H9 (cell line): ENCODE data around the gene TNFRSF11A. TPM values are rescaled to one million over a fixed set of nuclear protein-coding genes. Genes with fewer than 3 reads are reported as not detected.
A peak's percentile ranks its signal among the peaks of the same experiment; 100 is the strongest.

ENCODE experiments used
- DNase-seq: peaks from one replicate; pipeline ENCODE4 v3.0.0-alpha.2; 2017
- H2AFZ ChIP-seq: one replicate; pipeline ENCODE4 v1.6.1; 2013; ENCODE audit warnings: mild to moderate bottlenecking, low read length, control low read depth, moderate library complexity
- H2AK5ac ChIP-seq: 2 replicates; pipeline ENCODE4 v1.6.1; 2013; ENCODE audit warnings: low read length, control low read depth, mixed read lengths; ENCODE audit not compliant: insufficient read length
- H2BK120ac ChIP-seq: one replicate; pipeline ENCODE4 v1.6.1; 2013; ENCODE audit warnings: low read depth, mild to moderate bottlenecking, low read length, control low read depth, inconsistent platforms; ENCODE audit not compliant: poor library complexity, severe bottlenecking
- H2BK12ac ChIP-seq: 2 replicates; pipeline ENCODE4 v1.6.1; 2013; ENCODE audit warnings: low read length, control low read depth, mixed read lengths, low read depth; ENCODE audit not compliant: insufficient read length
- H2BK15ac ChIP-seq: 2 replicates; pipeline ENCODE4 v1.6.1; 2013; ENCODE audit warnings: low read depth, low read length, control low read depth
- H2BK20ac ChIP-seq: one replicate; pipeline ENCODE4 v1.6.1; 2013; ENCODE audit warnings: low read depth, mild to moderate bottlenecking, low read length, control low read depth, inconsistent platforms; ENCODE audit not compliant: poor library complexity, severe bottlenecking
- H2BK5ac ChIP-seq: 2 replicates; pipeline ENCODE4 v1.6.1; 2013; ENCODE audit warnings: low read length, control low read depth, mixed read lengths; ENCODE audit not compliant: insufficient read length
- H3K14ac ChIP-seq: 2 replicates; pipeline ENCODE4 v1.6.1; 2013; ENCODE audit warnings: low read length, control low read depth; ENCODE audit not compliant: insufficient read depth
- H3K18ac ChIP-seq: 2 replicates; pipeline ENCODE4 v1.6.1; 2013; ENCODE audit warnings: low read depth, mild to moderate bottlenecking, mixed read lengths, low read length, control low read depth; ENCODE audit not compliant: insufficient read length
- H3K23ac ChIP-seq: 2 replicates; pipeline ENCODE4 v1.6.1; 2013; ENCODE audit warnings: low read length, control low read depth, mixed read lengths, low read depth; ENCODE audit not compliant: insufficient read length
- H3K23me2 ChIP-seq: 2 replicates; pipeline ENCODE4 v1.6.1; 2013; ENCODE audit warnings: low read depth, mild to moderate bottlenecking, mixed read lengths, low read length, control low read depth; ENCODE audit not compliant: insufficient read length, poor library complexity, severe bottlenecking
- H3K27ac ChIP-seq: 2 replicates; pipeline ENCODE4 v1.5.1; 2013; ENCODE audit warnings: low read length, control low read depth, mixed read lengths, low read depth; ENCODE audit not compliant: insufficient read length
- H3K27me3 ChIP-seq: 2 replicates; pipeline ENCODE4 v1.6.1; 2013; ENCODE audit warnings: low read length, control low read depth, inconsistent platforms; ENCODE audit not compliant: insufficient read depth
- H3K4ac ChIP-seq: 2 replicates; pipeline ENCODE4 v1.6.1; 2013; ENCODE audit warnings: low read depth, mild to moderate bottlenecking, control low read depth, inconsistent platforms, low read length, moderate library complexity
- H3K4me1 ChIP-seq: 2 replicates; pipeline ENCODE4 v1.6.1; 2013; ENCODE audit warnings: low read length, control low read depth, inconsistent platforms; ENCODE audit not compliant: insufficient read depth
- H3K4me2 ChIP-seq: 2 replicates; pipeline ENCODE4 v1.6.1; 2013; ENCODE audit warnings: low read length, control low read depth, mixed read lengths; ENCODE audit not compliant: insufficient read length, insufficient read depth
- H3K56ac ChIP-seq: 2 replicates; pipeline ENCODE4 v1.6.1; 2013; ENCODE audit warnings: low read depth, mild to moderate bottlenecking, mixed read lengths, low read length, control low read depth; ENCODE audit not compliant: insufficient read length
- H3K79me1 ChIP-seq: 2 replicates; pipeline ENCODE4 v1.6.1; 2013; ENCODE audit warnings: low read depth, mild to moderate bottlenecking, moderate library complexity, low read length, control low read depth, inconsistent platforms; ENCODE audit not compliant: insufficient read depth, poor library complexity, severe bottlenecking
- H3K79me2 ChIP-seq: 2 replicates; pipeline ENCODE4 v1.6.1; 2013; ENCODE audit warnings: low read length, control low read depth, inconsistent platforms; ENCODE audit not compliant: insufficient read depth
- H3K9ac ChIP-seq: 2 replicates; pipeline ENCODE4 v1.6.1; 2013; ENCODE audit warnings: low read length, control low read depth, mixed read lengths; ENCODE audit not compliant: insufficient read length; ENCODE audit errors: extremely low read depth
- H3K9me3 ChIP-seq: one replicate; pipeline ENCODE4 v1.6.1; 2013; ENCODE audit warnings: low read depth, low read length, inconsistent platforms; ENCODE audit not compliant: control insufficient read depth
- H3T11ph ChIP-seq: one replicate; pipeline ENCODE4 v1.6.1; 2013; ENCODE audit warnings: mild to moderate bottlenecking, low read length, control low read depth, inconsistent platforms
- H4K20me1 ChIP-seq: one replicate; pipeline ENCODE4 v1.6.1; 2013; ENCODE audit not compliant: control insufficient read depth, insufficient read length, insufficient read depth
- H4K5ac ChIP-seq: 2 replicates; pipeline ENCODE4 v1.6.1; 2013; ENCODE audit warnings: low read depth, mild to moderate bottlenecking, mixed read lengths, low read length, control low read depth; ENCODE audit not compliant: insufficient read length
- H4K8ac ChIP-seq: replicated peaks from 2 replicates; pipeline ENCODE4 v1.6.1; 2013; ENCODE audit warnings: low read length, control low read depth, mixed read lengths, low read depth; ENCODE audit not compliant: insufficient read length
- H4K91ac ChIP-seq: 2 replicates; pipeline ENCODE4 v1.6.1; 2013; ENCODE audit warnings: low read depth, mild to moderate bottlenecking, moderate library complexity, mixed read lengths, low read length, control low read depth; ENCODE audit not compliant: insufficient read length
- H3K27ac Mint-ChIP-seq, 3 experiments: 2 replicates in 2 of 3; 3 replicates in 1 of 3; pipeline ENCODE4 v1.8.0; 2020 to 2021; ENCODE audit warnings: mixed read lengths in 3 of 3, mild to moderate bottlenecking in 1 of 3, moderate library complexity in 1 of 3
- H3K27me3 Mint-ChIP-seq: 2 replicates; pipeline ENCODE4 v1.8.0; 2021; ENCODE audit warnings: low read depth, mild to moderate bottlenecking, moderate library complexity, mixed read lengths
- H3K36me3 Mint-ChIP-seq, 3 experiments: 2 replicates in 2 of 3; 3 replicates in 1 of 3; pipeline ENCODE4 v1.8.0; 2020 to 2021; ENCODE audit warnings: low read depth in 3 of 3, mixed read lengths in 3 of 3; ENCODE audit not compliant: insufficient read depth in 1 of 3
- H3K4me1 Mint-ChIP-seq, 2 experiments: 2 replicates each; pipeline ENCODE4 v1.8.0; 2020; ENCODE audit warnings: mixed read lengths in 2 of 2
- H3K4me3 Mint-ChIP-seq, 2 experiments: 2 replicates in 1 of 2; 3 replicates in 1 of 2; pipeline ENCODE4 v1.8.0; 2020 to 2021; ENCODE audit warnings: mild to moderate bottlenecking in 2 of 2, mixed read lengths in 2 of 2, moderate library complexity in 1 of 2
- H3K9me3 Mint-ChIP-seq, 2 experiments: 2 replicates in 1 of 2; 3 replicates in 1 of 2; pipeline ENCODE4 v1.8.0; 2020; ENCODE audit warnings: mild to moderate bottlenecking in 2 of 2, mixed read lengths in 2 of 2, moderate library complexity in 1 of 2
- CTCF ChIP-seq: fragments of 200-600 bp; sonication (generic); conservative IDR thresholded peaks from 3 replicates; pipeline ENCODE4 v1.8.0; 2021; ENCODE audit warnings: antibody characterized with exemption, mild to moderate bottlenecking
- WGBS: extraction: QIAGEN DNeasy Blood & Tissue Kit; methylation state at CpG from one replicate; pipeline ENCODE4 v1.1.7; 2013; ENCODE audit warnings: missing lambda C conversion rate, low lambda C conversion rate, mixed read lengths; ENCODE audit not compliant: insufficient read length; ENCODE audit errors: extremely low coverage; 5-methylcytosine and 5-hydroxymethylcytosine counted together
- total RNA-seq: library from RNA; stranded (reverse); gene quantifications from 2 replicates; pipeline ENCODE4 v1.2.1, GENCODE V29; 2021

The TNFRSF11A gene
- total RNA-seq, 1 experiment from 2014 or later: 7.8 TPM

DNA sequence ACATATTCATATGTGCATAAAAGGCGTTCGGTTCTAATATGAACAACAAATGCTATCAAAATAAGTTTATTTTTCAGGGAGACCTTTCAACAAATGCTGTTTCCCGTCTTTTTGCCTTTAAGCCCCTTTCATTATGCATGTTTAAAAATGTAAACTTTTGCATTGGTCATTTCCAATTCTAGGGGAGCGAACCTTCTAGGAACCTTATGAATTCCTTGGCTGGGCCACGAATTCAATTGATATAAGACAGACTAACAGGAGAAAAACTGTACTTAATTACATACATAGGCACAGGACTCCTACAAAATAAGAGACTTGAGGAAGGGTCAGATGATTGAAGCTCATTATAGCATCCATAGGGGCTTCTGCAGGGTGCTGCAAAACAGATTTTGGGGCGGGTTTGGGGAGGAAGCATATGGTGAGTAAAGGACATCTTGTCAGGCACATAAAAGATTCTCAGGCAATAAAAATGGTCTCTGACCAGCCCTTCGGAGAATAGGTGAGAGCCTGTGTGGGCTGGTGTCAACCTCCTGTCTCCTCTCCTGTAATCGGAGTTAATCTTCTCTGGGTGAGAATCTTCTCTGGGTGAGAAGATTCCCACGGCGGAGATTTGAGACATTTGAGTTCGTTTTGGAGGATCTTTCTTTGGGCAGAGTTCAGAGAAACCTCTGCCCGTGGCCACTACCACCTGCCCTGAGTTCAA is 1.7 kb downstream of the TNFRSF11A start:
- Histone ChIP-seq H2AK5ac (no peak overlapping the region), H3K79me2 (no peaks in the 10 kb centered on the region), H3K4ac (no peak overlapping the region), H3K23me2 (peaks cover 20% of the 10 kb centered on the region), H3T11ph (no peak overlapping the region), H3K27me3 (peaks cover 10% of the 10 kb centered on the region; the same call in 1 of the 2 replicates), H2BK12ac (no peak overlapping the region), H2BK5ac (no peak overlapping the region), H3K9me3 (no peaks in the 10 kb centered on the region), H3K4me1 (peaks cover 12% of the 10 kb centered on the region; the same call in 1 of the 2 replicates), H3K23ac (no peak overlapping the region), H3K56ac (no peak overlapping the region), H3K18ac (no peak overlapping the region), H3K79me1 (no peaks in the 10 kb centered on the region), H4K8ac (no peak overlapping the region), H3K14ac (no peak overlapping the region), H3K4me2 (peak overlapping the region; percentile 96), H3K27ac (no peak overlapping the region), H2BK20ac (no peak overlapping the region), H4K5ac (no peak overlapping the region), H4K91ac (no peak overlapping the region), H4K20me1 (no peaks in the 10 kb centered on the region), H3K9ac (no peak overlapping the region), H2BK15ac (no peak overlapping the region), H2AFZ (no peak overlapping the region), H2BK120ac (no peak overlapping the region)
- Mint-ChIP-seq H3K9me3 (peaks cover 0 to 3% of the 10 kb centered on the region in 2 experiments; a peak in 1 of 5 replicates), H3K36me3 (no peaks in the 10 kb centered on the region; a peak in 1 of 7 replicates), H3K4me3 (peak overlapping the region; percentile 69 to 90), H3K4me1 (peaks cover 59 to 78% of the 10 kb centered on the region in 2 experiments), H3K27ac (no peak overlapping the region), H3K27me3 (peaks cover 72% of the 10 kb centered on the region)
- no peak for DNase-seq
- no CpG with 5 or more reads among the region's 12 CpGs for WGBS
- no peak for TF ChIP-seq CTCF
